Fibroblast of mammary gland (primary cell): ENCODE results near the gene DCBLD2.

Source experiments
- DNase-seq: peaks from one replicate; pipeline ENCODE4 v3.0.0-alpha.2; 2010; ENCODE audit warnings: low read depth
- H3K4me3 ChIP-seq: 2 replicates; pipeline ENCODE4 v1.5.1; 2011; ENCODE audit warnings: low read depth, mild to moderate bottlenecking, low read length, moderate library complexity; ENCODE audit not compliant: control insufficient read depth
- CTCF ChIP-seq: conservative IDR thresholded peaks from 2 replicates; pipeline ENCODE4 v1.5.1; 2011; ENCODE audit warnings: low read depth, low read length, inconsistent platforms; ENCODE audit not compliant: control insufficient read depth, insufficient read depth

The DCBLD2 gene

DNA sequence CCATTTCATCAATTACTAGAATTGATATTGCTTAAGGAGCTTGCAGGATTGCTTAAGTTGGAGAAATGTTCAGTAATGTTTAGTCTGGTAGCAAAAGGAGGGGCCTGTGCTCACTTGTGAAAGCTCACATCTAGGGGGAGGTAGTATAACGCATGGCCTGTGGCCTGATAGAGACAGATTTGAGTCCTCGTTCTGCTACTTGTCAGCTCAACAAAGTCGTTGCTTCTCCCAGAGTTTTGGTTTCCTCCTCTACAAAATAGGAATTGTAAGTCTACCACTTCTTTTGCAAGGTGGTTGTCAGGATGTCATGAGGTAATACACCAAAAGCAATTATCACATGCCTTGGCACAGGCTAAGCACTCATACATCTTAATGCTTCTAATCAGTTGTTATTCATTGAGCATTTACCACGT, 137.0 kb downstream of the DCBLD2 start:
- TF ChIP-seq CTCF: no peak
- no peak overlapping the region for H3K4me3 ChIP-seq
- no peak for DNase-seq

DNA sequence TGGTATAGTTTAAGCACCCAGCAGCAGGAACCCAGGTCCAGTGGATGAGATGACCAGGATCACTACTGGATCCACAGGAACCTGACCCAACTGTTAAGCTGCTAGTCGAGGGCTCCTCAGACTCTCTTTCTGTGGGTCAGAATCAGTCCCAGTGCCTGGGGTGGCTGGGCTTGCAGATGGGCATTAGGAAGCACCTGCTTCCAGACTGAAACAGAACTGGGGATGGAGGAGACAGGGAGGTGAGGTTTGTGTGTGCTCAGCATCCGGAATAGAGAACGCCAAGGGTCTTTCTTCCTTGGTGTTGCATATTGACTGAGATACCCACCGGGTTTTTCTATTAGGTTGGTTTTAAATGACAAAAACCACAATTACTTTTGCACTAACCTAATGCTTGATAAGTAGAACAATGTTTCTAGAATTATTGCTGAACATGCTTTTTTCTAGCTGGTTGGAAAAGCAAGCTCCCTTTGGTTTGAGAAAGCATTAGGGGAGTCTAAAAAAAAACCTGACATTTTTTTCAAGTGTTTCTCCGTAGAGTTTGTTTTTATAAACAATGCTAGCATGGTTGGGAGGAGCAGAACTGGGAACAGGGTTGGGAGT, 137.6 kb downstream of the DCBLD2 start:
- H3K4me3 ChIP-seq: no peak overlapping the region
- DNase-seq: no peak
- TF ChIP-seq CTCF: no peak

- H3K4me3 ChIP-seq: no peak within 1 kb of the TSS
- peak; percentile 54 for DNase-seq
- no peak for TF ChIP-seq CTCF
Measured at GRCh38 chr3:98763076-98763475, 138.4 kb downstream of the DCBLD2 start, which contains the start of gene ST3GAL6. TSS of gene ST3GAL6 (plus strand) at chr3:98763340. CDS start at chr3:98768441, 5,101 bp downstream.

GRCh38 chr3:98761643-98762229, 139.8 kb downstream of the DCBLD2 start:
- H3K4me3 ChIP-seq: no peak overlapping the region
- no peak for TF ChIP-seq CTCF
- DNase-seq: no peak

- no peak for TF ChIP-seq CTCF
- H3K4me3 ChIP-seq: no peak overlapping the region
- no peak for DNase-seq
Measured at GRCh38 chr3:98759629-98760028, 141.9 kb downstream of the DCBLD2 start.

DNA sequence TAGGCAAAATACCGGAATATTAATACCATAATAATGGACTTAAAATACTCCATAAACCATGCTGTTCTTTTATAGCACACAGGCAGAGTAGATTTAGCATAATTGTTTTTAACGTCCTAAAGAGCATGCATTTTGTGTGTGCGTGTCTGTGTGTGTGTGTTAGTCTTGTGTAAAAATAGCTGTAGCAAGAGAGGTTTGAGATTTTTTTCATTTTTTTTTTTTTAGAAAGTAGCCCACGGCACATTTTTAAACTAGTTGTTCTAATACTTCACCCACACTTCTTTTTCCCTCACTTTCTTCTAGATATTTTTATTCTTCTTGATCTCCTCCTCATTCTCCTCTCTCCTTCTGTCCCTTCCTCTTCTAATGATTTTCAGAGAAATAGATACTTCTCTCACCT, 145.9 kb downstream of the DCBLD2 start:
- no peak for TF ChIP-seq CTCF
- H3K4me3 ChIP-seq: no peak overlapping the region
- DNase-seq: no peak

DNA sequence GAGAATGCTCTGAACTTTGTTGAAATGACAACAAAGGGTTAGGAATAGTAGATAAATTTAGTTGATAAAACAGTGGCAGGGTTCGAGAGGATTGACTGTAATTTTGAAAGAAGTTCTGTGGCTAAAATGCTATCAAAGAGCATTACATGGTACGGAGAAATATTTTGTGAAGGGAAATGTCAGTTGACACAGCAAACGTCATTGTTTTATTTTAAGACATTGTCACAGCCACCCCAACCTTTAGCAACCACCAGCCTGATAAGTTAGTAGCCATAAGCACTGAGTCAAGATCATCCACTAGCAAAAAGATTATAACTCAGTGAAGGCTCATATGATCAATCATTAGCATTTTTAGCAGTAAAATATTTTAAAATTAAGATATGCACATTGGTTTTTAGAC, 147.0 kb downstream of the DCBLD2 start:
- H3K4me3 ChIP-seq: no peak overlapping the region
- TF ChIP-seq CTCF: no peak
- no peak for DNase-seq
